ENCODE measurements around the gene PHF13. TPM values are rescaled to one million over a fixed set of nuclear protein-coding genes. Genes with fewer than 3 reads are reported as not detected.
A peak's percentile ranks its signal among the peaks of the same experiment; 100 is the strongest.

PHF13 gene
- total and polyA plus RNA-seq, 9 of the 15 experiments (the other 6 are each of a cell fraction or from before 2014, with no cell fraction given), result 1.8 to 36.1 (median 11.7) TPM

DNA sequence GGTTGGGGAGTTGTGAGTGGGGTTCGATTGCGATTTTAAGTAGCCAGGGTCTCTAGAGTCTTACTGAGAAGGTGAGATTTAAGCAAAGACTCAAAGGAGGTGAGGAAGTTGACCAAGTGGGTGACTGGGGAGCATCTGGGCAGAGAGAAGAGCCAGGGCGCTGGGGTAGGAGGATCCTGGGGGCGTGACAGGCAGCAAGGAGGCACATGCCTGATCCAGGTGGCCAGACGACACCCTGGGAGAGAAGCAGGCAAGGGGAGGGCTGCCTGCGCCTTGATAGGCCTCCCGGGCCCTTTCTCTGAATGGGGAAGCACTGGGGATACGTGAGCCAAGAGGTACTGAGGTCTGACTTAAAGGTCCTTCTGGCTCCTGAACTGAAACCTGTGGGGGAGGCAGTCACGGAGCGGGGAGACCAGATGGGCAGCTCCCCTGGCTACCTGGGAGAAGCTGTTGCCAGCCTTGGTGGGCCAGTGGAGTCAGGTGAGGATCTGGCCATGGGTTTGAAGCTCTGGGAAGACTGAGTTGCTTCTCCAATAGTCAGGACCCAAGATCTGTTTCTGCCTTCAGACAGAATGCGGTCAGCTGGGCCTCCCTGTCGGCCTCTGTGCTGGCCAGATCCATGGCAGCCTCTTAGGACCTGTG is 28.3 kb upstream of the PHF13 start (continued):
- TF ChIP-seq, protein P1, sequence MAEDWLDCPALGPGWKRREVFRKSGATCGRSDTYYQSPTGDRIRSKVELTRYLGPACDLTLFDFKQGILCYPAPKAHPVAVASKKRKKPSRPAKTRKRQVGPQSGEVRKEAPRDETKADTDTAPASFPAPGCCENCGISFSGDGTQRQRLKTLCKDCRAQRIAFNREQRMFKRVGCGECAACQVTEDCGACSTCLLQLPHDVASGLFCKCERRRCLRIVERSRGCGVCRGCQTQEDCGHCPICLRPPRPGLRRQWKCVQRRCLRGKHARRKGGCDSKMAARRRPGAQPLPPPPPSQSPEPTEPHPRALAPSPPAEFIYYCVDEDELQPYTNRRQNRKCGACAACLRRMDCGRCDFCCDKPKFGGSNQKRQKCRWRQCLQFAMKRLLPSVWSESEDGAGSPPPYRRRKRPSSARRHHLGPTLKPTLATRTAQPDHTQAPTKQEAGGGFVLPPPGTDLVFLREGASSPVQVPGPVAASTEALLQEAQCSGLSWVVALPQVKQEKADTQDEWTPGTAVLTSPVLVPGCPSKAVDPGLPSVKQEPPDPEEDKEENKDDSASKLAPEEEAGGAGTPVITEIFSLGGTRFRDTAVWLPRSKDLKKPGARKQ (CRISPR knock-in tag; IDR thresholded peaks at IDR 0.05), result no peak
- TF ChIP-seq POLR2G (IDR thresholded peaks at IDR 0.05; ENCODE audit: low read depth, low read length), result peak; percentile 59
- peak; percentile 5; the same call in 1 of the 2 replicates for TF ChIP-seq POLR2AphosphoS5 (IDR thresholded peaks at IDR 0.05; ENCODE audit: control insufficient read depth, insufficient read depth, low read depth, low read length)
- TF ChIP-seq EP300 (IDR thresholded peaks at IDR 0.05; ENCODE audit: low read length), result no peak
- TF ChIP-seq MYC (IDR thresholded peaks at IDR 0.05; ENCODE audit: low read depth, low read length), result peak; percentile 25; the same call in 1 of the 2 replicates
- TF ChIP-seq MYC (CRISPR knock-in tag; IDR thresholded peaks at IDR 0.05; ENCODE audit: borderline replicate concordance, low read depth), result no peak
- no peak for TF ChIP-seq TAF1 (IDR thresholded peaks at IDR 0.05; ENCODE audit: control insufficient read depth, extremely low read depth, insufficient read depth, low read length, severe bottlenecking)
- no peak for TF ChIP-seq RHOXF2B (CRISPR knock-in tag; conservative IDR thresholded peaks at IDR 0.05)
- TF ChIP-seq, protein P2, sequence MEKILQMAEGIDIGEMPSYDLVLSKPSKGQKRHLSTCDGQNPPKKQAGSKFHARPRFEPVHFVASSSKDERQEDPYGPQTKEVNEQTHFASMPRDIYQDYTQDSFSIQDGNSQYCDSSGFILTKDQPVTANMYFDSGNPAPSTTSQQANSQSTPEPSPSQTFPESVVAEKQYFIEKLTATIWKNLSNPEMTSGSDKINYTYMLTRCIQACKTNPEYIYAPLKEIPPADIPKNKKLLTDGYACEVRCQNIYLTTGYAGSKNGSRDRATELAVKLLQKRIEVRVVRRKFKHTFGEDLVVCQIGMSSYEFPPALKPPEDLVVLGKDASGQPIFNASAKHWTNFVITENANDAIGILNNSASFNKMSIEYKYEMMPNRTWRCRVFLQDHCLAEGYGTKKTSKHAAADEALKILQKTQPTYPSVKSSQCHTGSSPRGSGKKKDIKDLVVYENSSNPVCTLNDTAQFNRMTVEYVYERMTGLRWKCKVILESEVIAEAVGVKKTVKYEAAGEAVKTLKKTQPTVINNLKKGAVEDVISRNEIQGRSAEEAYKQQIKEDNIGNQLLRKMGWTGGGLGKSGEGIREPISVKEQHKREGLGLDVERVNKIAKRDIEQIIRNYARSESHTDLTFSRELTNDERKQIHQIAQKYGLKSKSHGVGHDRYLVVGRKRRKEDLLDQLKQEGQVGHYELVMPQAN (IDR thresholded peaks at IDR 0.05; ENCODE audit: borderline replicate concordance), result peak; percentile 44; the same call in 1 of the 2 replicates
- TF ChIP-seq SREBF1 (IDR thresholded peaks at IDR 0.05; ENCODE audit: borderline replicate concordance, low read depth, low read length), result no peak
- no peak for TF ChIP-seq POU5F1 (IDR thresholded peaks at IDR 0.05; ENCODE audit: borderline replicate concordance, low read depth, low read length, partially characterized antibody)
- no peak for TF ChIP-seq SMAD4 (CRISPR knock-in tag; conservative IDR thresholded peaks at IDR 0.05)
- TF ChIP-seq POLR2B (IDR thresholded peaks at IDR 0.05; ENCODE audit: low read depth, partially characterized antibody), result peak; percentile 8
- peak in 1 of 2 experiments; percentile 51; a peak in 1 of 4 replicates for TF ChIP-seq SIN3A (IDR thresholded peaks at IDR 0.05; ENCODE audit: borderline replicate concordance in 2 of 2, control insufficient read depth in 1 of 2, low read depth in 2 of 2, low read length in 2 of 2)
- TF ChIP-seq, protein P3, sequence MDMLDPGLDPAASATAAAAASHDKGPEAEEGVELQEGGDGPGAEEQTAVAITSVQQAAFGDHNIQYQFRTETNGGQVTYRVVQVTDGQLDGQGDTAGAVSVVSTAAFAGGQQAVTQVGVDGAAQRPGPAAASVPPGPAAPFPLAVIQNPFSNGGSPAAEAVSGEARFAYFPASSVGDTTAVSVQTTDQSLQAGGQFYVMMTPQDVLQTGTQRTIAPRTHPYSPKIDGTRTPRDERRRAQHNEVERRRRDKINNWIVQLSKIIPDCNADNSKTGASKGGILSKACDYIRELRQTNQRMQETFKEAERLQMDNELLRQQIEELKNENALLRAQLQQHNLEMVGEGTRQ (CRISPR knock-in tag; IDR thresholded peaks at IDR 0.05), result no peak
- TF ChIP-seq, protein P4, sequence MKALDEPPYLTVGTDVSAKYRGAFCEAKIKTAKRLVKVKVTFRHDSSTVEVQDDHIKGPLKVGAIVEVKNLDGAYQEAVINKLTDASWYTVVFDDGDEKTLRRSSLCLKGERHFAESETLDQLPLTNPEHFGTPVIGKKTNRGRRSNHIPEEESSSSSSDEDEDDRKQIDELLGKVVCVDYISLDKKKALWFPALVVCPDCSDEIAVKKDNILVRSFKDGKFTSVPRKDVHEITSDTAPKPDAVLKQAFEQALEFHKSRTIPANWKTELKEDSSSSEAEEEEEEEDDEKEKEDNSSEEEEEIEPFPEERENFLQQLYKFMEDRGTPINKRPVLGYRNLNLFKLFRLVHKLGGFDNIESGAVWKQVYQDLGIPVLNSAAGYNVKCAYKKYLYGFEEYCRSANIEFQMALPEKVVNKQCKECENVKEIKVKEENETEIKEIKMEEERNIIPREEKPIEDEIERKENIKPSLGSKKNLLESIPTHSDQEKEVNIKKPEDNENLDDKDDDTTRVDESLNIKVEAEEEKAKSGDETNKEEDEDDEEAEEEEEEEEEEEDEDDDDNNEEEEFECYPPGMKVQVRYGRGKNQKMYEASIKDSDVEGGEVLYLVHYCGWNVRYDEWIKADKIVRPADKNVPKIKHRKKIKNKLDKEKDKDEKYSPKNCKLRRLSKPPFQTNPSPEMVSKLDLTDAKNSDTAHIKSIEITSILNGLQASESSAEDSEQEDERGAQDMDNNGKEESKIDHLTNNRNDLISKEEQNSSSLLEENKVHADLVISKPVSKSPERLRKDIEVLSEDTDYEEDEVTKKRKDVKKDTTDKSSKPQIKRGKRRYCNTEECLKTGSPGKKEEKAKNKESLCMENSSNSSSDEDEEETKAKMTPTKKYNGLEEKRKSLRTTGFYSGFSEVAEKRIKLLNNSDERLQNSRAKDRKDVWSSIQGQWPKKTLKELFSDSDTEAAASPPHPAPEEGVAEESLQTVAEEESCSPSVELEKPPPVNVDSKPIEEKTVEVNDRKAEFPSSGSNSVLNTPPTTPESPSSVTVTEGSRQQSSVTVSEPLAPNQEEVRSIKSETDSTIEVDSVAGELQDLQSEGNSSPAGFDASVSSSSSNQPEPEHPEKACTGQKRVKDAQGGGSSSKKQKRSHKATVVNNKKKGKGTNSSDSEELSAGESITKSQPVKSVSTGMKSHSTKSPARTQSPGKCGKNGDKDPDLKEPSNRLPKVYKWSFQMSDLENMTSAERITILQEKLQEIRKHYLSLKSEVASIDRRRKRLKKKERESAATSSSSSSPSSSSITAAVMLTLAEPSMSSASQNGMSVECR (CRISPR knock-in tag; IDR thresholded peaks at IDR 0.05), result no peak; the same call in 1 of the 2 replicates
- peak; percentile 51; the same call in 1 of the 2 replicates for TF ChIP-seq ZFX (CRISPR knock-in tag; IDR thresholded peaks at IDR 0.05)

Data from K562 (cell line).